ENCODE measurements around the gene SCGB2B2. TPM values are rescaled to one million over a fixed set of nuclear protein-coding genes. Genes with fewer than 3 reads are reported as not detected.
A peak's percentile ranks its signal among the peaks of the same experiment; 100 is the strongest.

The SCGB2B2 gene

GRCh38 chr19:34639491-34640085 lies 37.4 kb downstream of the SCGB2B2 start:
- Histone ChIP-seq H2BK12ac (ENCODE audit: low read length) (no peak overlapping the region), H3K4me3 (ENCODE audit: low read length in 2 of 2) (no peak overlapping the region), H3K9ac (ENCODE audit: low read depth, low read length, poor library complexity) (no peak overlapping the region), H3K36me3 (replicated peaks in 1 of 2; ENCODE audit: control insufficient read depth in 2 of 2, insufficient read depth in 2 of 2, low read length in 2 of 2) (no peaks in the 10 kb centered on the region), H3K4me2 (ENCODE audit: insufficient read depth, low read length, poor library complexity, severe bottlenecking) (no peak overlapping the region), H2BK15ac (ENCODE audit: low read length) (no peak overlapping the region), H3K23ac (ENCODE audit: low read depth, low read length, poor library complexity) (no peak overlapping the region), H3K9me3 (replicated peaks in 1 of 2; ENCODE audit: control insufficient read depth in 2 of 2, insufficient read depth in 1 of 2, low read depth in 1 of 2, low read length in 2 of 2) (peaks cover 0 to 27% of the 10 kb centered on the region in 2 donors), H2AFZ (ENCODE audit: low read length) (no peak overlapping the region), H3K18ac (ENCODE audit: low read length) (no peak overlapping the region), H4K91ac (ENCODE audit: low read depth, low read length, poor library complexity) (no peak overlapping the region), H2BK120ac (ENCODE audit: low read depth, low read length) (no peak overlapping the region), H3K27me3 (ENCODE audit: control insufficient read depth in 3 of 3, insufficient read depth in 3 of 3, low read depth in 1 of 3, low read length in 3 of 3) (no peaks in the 10 kb centered on the region), H3K79me1 (ENCODE audit: low read depth, low read length) (no peaks in the 10 kb centered on the region), H3K4ac (ENCODE audit: low read length) (no peak overlapping the region), H3K4me1 (ENCODE audit: control insufficient read depth in 2 of 2, insufficient read depth in 1 of 2, low read depth in 1 of 2, low read length in 2 of 2) (no peaks in the 10 kb centered on the region), H4K8ac (ENCODE audit: low read depth, low read length) (no peak overlapping the region), H3K27ac (replicated peaks; ENCODE audit: low read length) (no peak overlapping the region), H2AK5ac (ENCODE audit: low read depth, low read length) (no peak overlapping the region), H2BK5ac (ENCODE audit: low read length) (no peak overlapping the region), H3K14ac (ENCODE audit: low read length) (no peak overlapping the region)
- peak; percentile 45 for DNase-seq (ENCODE audit: low spot score)
- no CpG with 5 or more reads among the region's 4 CpGs for WGBS, 2 donors (ENCODE audit: extremely low coverage in 2 of 2, insufficient read length in 2 of 2, insufficient replicate concordance in 1 of 2)

- H3K9ac ChIP-seq (ENCODE audit: low read depth, low read length, poor library complexity), result no peak overlapping the region
- no peak overlapping the region for H3K27ac ChIP-seq (replicated peaks; ENCODE audit: low read length)
- no CpG with 5 or more reads among the region's 2 CpGs for WGBS, 2 donors (ENCODE audit: extremely low coverage in 2 of 2, insufficient read length in 2 of 2, insufficient replicate concordance in 1 of 2)
- no peak overlapping the region for H3K18ac ChIP-seq (ENCODE audit: low read length)
- H3K79me1 ChIP-seq (ENCODE audit: low read depth, low read length), result no peaks in the 10 kb centered on the region
- DNase-seq (ENCODE audit: low spot score), result no peak
- H3K9me3 ChIP-seq (replicated peaks in 1 of 2; ENCODE audit: control insufficient read depth in 2 of 2, insufficient read depth in 1 of 2, low read depth in 1 of 2, low read length in 2 of 2), result peaks cover 0 to 34% of the 10 kb centered on the region in 2 donors
- H3K14ac ChIP-seq (ENCODE audit: low read length), result no peak overlapping the region
- no peak overlapping the region for H2BK120ac ChIP-seq (ENCODE audit: low read depth, low read length)
- H2AFZ ChIP-seq (ENCODE audit: low read length), result no peak overlapping the region
- no peak overlapping the region for H2AK5ac ChIP-seq (ENCODE audit: low read depth, low read length)
- no peak overlapping the region for H3K23ac ChIP-seq (ENCODE audit: low read depth, low read length, poor library complexity)
- H3K27me3 ChIP-seq (ENCODE audit: control insufficient read depth in 3 of 3, insufficient read depth in 3 of 3, low read depth in 1 of 3, low read length in 3 of 3), result no peaks in the 10 kb centered on the region
- H3K4me1 ChIP-seq (ENCODE audit: control insufficient read depth in 2 of 2, insufficient read depth in 1 of 2, low read depth in 1 of 2, low read length in 2 of 2), result no peaks in the 10 kb centered on the region
- no peak overlapping the region for H3K4me2 ChIP-seq (ENCODE audit: insufficient read depth, low read length, poor library complexity, severe bottlenecking)
- H4K8ac ChIP-seq (ENCODE audit: low read depth, low read length), result no peak overlapping the region
- H2BK12ac ChIP-seq (ENCODE audit: low read length), result no peak overlapping the region
- H2BK15ac ChIP-seq (ENCODE audit: low read length), result no peak overlapping the region
- H3K4ac ChIP-seq (ENCODE audit: low read length), result no peak overlapping the region
- H2BK5ac ChIP-seq (ENCODE audit: low read length), result no peak overlapping the region
- no peak overlapping the region for H3K4me3 ChIP-seq (ENCODE audit: low read length in 2 of 2)
- H4K91ac ChIP-seq (ENCODE audit: low read depth, low read length, poor library complexity), result no peak overlapping the region
- no peaks in the 10 kb centered on the region for H3K36me3 ChIP-seq (replicated peaks in 1 of 2; ENCODE audit: control insufficient read depth in 2 of 2, insufficient read depth in 2 of 2, low read length in 2 of 2)
Measured at GRCh38 chr19:34633802-34634201, 43.2 kb downstream of the SCGB2B2 start.

Small RNA genes lying within 50 kb of the gene (small RNA-seq; reads per million reads assigned to genes)
- not detected for gene RF00611 (ENCODE audit: insufficient read depth)
